ENCODE results near the gene SYNGAP1.

DNA sequence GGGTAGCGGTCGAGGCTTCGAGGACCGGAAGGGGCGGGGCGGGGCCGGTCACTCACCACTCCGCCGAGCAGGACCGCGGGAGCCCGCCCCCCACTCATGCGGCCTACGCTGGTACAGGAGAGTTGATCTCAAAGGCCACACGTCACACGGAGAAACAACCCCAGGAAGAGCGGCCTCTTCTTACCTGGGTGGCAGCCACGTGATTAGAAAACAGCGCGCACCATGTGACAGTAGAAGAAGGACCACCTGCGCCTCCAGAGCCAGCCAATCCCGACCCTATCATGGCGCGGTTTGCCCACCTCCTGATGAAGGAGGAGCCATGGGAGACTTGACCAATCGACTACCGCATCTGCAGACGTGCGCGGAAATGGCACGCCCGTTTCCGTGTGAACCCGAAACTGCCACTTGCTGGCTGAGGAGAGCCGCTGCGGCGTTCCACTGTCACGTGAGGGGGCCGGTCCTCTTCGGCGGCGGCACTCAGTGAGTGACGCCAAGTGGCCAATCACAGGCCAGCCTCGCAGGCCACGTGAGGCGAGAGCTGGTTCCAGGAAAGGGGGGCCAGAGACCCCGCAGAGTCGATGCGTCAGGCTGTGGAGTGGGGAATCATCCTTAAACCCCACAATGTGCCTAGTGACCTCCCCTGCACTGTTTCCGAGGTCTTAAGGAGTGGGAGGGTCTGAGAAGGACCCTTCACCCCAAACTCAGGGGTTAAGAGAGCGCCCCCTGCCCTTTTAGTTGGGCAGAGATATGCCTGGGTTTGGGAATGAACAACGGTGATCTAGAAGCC lies 1.8 kb upstream of the SYNGAP1 start, which contains the start of gene CUTA:
- no peak for TF ChIP-seq EZH2 (IDR thresholded peaks at IDR 0.05; ENCODE audit: low read depth, low read length, severe bottlenecking)
- TF ChIP-seq EGR1 (IDR thresholded peaks at IDR 0.05; ENCODE audit: borderline replicate concordance, low read depth, low read length): no peak
